Large intestine (tissue), 3 donors: Measurements from ENCODE around the gene ERVFRD-1. TPM values are rescaled to one million over a fixed set of nuclear protein-coding genes. Genes with fewer than 3 reads are reported as not detected.
"Not testable (repeated sequence)": the region's sequence is repeated elsewhere in the genome, so short reads cannot be mapped to it uniquely, and the experiment has no call there.

Experiments used
- DNase-seq, 2 donors: peaks; one replicate each; pipeline versions ENCODE4 v3.0.0 to v3.0.0-alpha.2; 2013
- H3K27ac ChIP-seq: one replicate; pipeline ENCODE4 v1.5.1; 2013; ENCODE audit warnings: low read length
- H3K27me3 ChIP-seq: 2 replicates; pipeline ENCODE4 v1.6.1; 2013; ENCODE audit warnings: low read length; ENCODE audit not compliant: control insufficient read depth, insufficient read depth
- H3K36me3 ChIP-seq: 2 replicates; pipeline ENCODE4 v1.6.1; 2013; ENCODE audit warnings: low read length; ENCODE audit not compliant: control insufficient read depth, insufficient read depth
- H3K4me1 ChIP-seq: one replicate; pipeline ENCODE4 v1.6.1; 2013; ENCODE audit warnings: low read length; ENCODE audit not compliant: control insufficient read depth, insufficient read depth
- H3K4me3 ChIP-seq: one replicate; pipeline ENCODE4 v1.5.1; 2013; ENCODE audit warnings: low read length
- H3K9me3 ChIP-seq: one replicate; pipeline ENCODE4 v1.6.1; 2013; ENCODE audit warnings: mild to moderate bottlenecking, low read depth, low read length, moderate library complexity; ENCODE audit not compliant: control insufficient read depth
- WGBS: methylation state at CpG from one replicate; pipeline ENCODE4 v1.1.5; 2013; ENCODE audit warnings: low lambda C conversion rate; ENCODE audit not compliant: insufficient coverage; 5-methylcytosine and 5-hydroxymethylcytosine counted together
- polyA plus RNA-seq: library from polyadenylated mRNA; unstranded; fragments of 120-200 nt; gene quantifications from one replicate; pipeline ENCODE4 v1.2.1, GENCODE V29; 2013

ERVFRD-1 gene
- polyA plus RNA-seq, 1 donor: 1.3 TPM

- Histone ChIP-seq H3K36me3 (peaks cover 10% of the 10 kb centered on the region), H3K27me3 (no peaks in the 10 kb centered on the region), H3K4me1 (no peaks in the 10 kb centered on the region), H3K9me3 (no peaks in the 10 kb centered on the region), H3K27ac (no peak overlapping the region), H3K4me3 (no peak overlapping the region)
- DNase-seq: no peak
- WGBS: 100% methylated on average over 1 of the region's 1 CpG
Observed at GRCh38 chr6:11129908-11130565, 18.5 kb upstream of the ERVFRD-1 start.

GRCh38 chr6:11128608-11129007, 17.1 kb upstream of the ERVFRD-1 start:
- DNase-seq: peak; percentile 22 to 45
- WGBS: 100% methylated on average over 1 of the region's 2 CpGs
- H3K4me1 ChIP-seq: no peaks in the 10 kb centered on the region
- no peaks in the 10 kb centered on the region for H3K9me3 ChIP-seq
- H3K4me3 ChIP-seq: no peak overlapping the region
- H3K27me3 ChIP-seq: no peaks in the 10 kb centered on the region
- peaks cover 6% of the 10 kb centered on the region for H3K36me3 ChIP-seq
- no peak overlapping the region for H3K27ac ChIP-seq

GRCh38 chr6:11126876-11127275, 15.4 kb upstream of the ERVFRD-1 start:
- no peak for DNase-seq
- Histone ChIP-seq H3K4me1 (no peaks in the 10 kb centered on the region), H3K36me3 (peaks cover 6% of the 10 kb centered on the region), H3K4me3 (no peak overlapping the region), H3K27me3 (no peaks in the 10 kb centered on the region), H3K9me3 (no peaks in the 10 kb centered on the region), H3K27ac (no peak overlapping the region)
- WGBS: no CpG with 5 or more reads among the region's 2 CpGs

GRCh38 chr6:11123978-11124377, 12.5 kb upstream of the ERVFRD-1 start:
- no peaks in the 10 kb centered on the region for H3K9me3 ChIP-seq
- H3K4me3 ChIP-seq: no peak overlapping the region
- no peak for DNase-seq
- H3K27me3 ChIP-seq: no peaks in the 10 kb centered on the region
- no peak overlapping the region for H3K27ac ChIP-seq
- no peaks in the 10 kb centered on the region for H3K4me1 ChIP-seq
- WGBS: 100% methylated on average over 1 of the region's 2 CpGs
- peaks cover 6% of the 10 kb centered on the region for H3K36me3 ChIP-seq

GRCh38 chr6:11122380-11122779, 10.9 kb upstream of the ERVFRD-1 start:
- DNase-seq: no peak
- H3K4me1 ChIP-seq: no peaks in the 10 kb centered on the region

GRCh38 chr6:11121851-11122250, 10.3 kb upstream of the ERVFRD-1 start:
- Histone ChIP-seq H3K4me3 (no peak overlapping the region), H3K27me3 (no peaks in the 10 kb centered on the region), H3K36me3 (no peaks in the 10 kb centered on the region), H3K9me3 (no peaks in the 10 kb centered on the region), H3K4me1 (no peaks in the 10 kb centered on the region), H3K27ac (no peak overlapping the region)
- 83% methylated on average over 2 of the region's 2 CpGs for WGBS
- DNase-seq: no peak

More at GRCh38 chr6:11122380-11122779, 10.9 kb upstream of the ERVFRD-1 start:
- peaks cover 2% of the 10 kb centered on the region for H3K36me3 ChIP-seq
- H3K27ac ChIP-seq: no peak overlapping the region
- H3K9me3 ChIP-seq: no peaks in the 10 kb centered on the region
- no CpG with 5 or more reads among the region's 1 CpG for WGBS
- H3K27me3 ChIP-seq: no peaks in the 10 kb centered on the region
- H3K4me3 ChIP-seq: no peak overlapping the region

- 40% methylated on average over 1 of the region's 4 CpGs for WGBS
- no peak for DNase-seq
Observed at GRCh38 chr6:11120271-11121005, 8.9 kb upstream of the ERVFRD-1 start.

GRCh38 chr6:11115808-11116536, 4.4 kb upstream of the ERVFRD-1 start:
- DNase-seq, H3K36me3 ChIP-seq, H3K4me1 ChIP-seq, H3K27me3 ChIP-seq, H3K9me3 ChIP-seq, H3K4me3 ChIP-seq, H3K27ac ChIP-seq: not testable (repeated sequence)
- WGBS: 80% methylated on average over 1 of the region's 11 CpGs

More at GRCh38 chr6:11120271-11121005, 8.9 kb upstream of the ERVFRD-1 start:
- Histone ChIP-seq H3K36me3 (no peaks in the 10 kb centered on the region), H3K9me3 (no peaks in the 10 kb centered on the region), H3K4me1 (no peaks in the 10 kb centered on the region), H3K27me3 (no peaks in the 10 kb centered on the region), H3K4me3 (no peak overlapping the region), H3K27ac (no peak overlapping the region)

GRCh38 chr6:11113038-11113437, 1.5 kb upstream of the ERVFRD-1 start:
- no peak for DNase-seq
- Histone ChIP-seq H3K27me3 (no peaks in the 10 kb centered on the region), H3K27ac (no peak overlapping the region), H3K4me3 (no peak overlapping the region), H3K4me1 (no peaks in the 10 kb centered on the region), H3K36me3 (no peaks in the 10 kb centered on the region), H3K9me3 (no peaks in the 10 kb centered on the region)
- WGBS: no CpG with 5 or more reads among the region's 4 CpGs

GRCh38 chr6:11111769-11112437, 378 bp upstream of the ERVFRD-1 start:
- Histone ChIP-seq H3K36me3 (no peaks in the 10 kb centered on the region), H3K4me1 (no peaks in the 10 kb centered on the region), H3K27ac (peak overlapping the region; percentile 35), H3K4me3 (peak overlapping the region; percentile 25), H3K9me3 (no peaks in the 10 kb centered on the region), H3K27me3 (no peaks in the 10 kb centered on the region)
- peak; percentile 68 to 79 for DNase-seq
- no CpG with 5 or more reads among the region's 9 CpGs for WGBS
